Testis (tissue), 2 donors: ENCODE measurements around the gene SCN4B.

ENCODE experiments used
- CTCF ChIP-seq, 3 experiments: fragments of 450-650 bp in 2 of 3; fragments of 200-600 bp in 1 of 3; sonication (generic) in 1 of 3; IDR thresholded peaks; one replicate each; pipeline ENCODE4 v1.5.1; 2016 to 2019; ENCODE audit warnings: antibody characterized with exemption in 3 of 3, mild to moderate bottlenecking in 2 of 3, moderate library complexity in 1 of 3
- POLR2A ChIP-seq: fragments of 450-650 bp; IDR thresholded peaks from one replicate; pipeline ENCODE4 v1.6.1; 2017; ENCODE audit warnings: antibody characterized with exemption, mild to moderate bottlenecking, moderate library complexity

- TF ChIP-seq CTCF (IDR thresholded peaks at IDR 0.05) (no peak), POLR2A (no peak)
Measured at GRCh38 chr11:118109231-118109630, 43.4 kb downstream of the SCN4B start.
